ENCODE measurements around the gene RAB5B. TPM values are rescaled to one million over a fixed set of nuclear protein-coding genes. Genes with fewer than 3 reads are reported as not detected.

Gene RAB5B, protein sequence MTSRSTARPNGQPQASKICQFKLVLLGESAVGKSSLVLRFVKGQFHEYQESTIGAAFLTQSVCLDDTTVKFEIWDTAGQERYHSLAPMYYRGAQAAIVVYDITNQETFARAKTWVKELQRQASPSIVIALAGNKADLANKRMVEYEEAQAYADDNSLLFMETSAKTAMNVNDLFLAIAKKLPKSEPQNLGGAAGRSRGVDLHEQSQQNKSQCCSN
- 44.4 TPM for polyA plus RNA-seq (2013, experiment 1 of 2)
- polyA plus RNA-seq (2013, experiment 2 of 2) = 44.6 TPM

DNA sequence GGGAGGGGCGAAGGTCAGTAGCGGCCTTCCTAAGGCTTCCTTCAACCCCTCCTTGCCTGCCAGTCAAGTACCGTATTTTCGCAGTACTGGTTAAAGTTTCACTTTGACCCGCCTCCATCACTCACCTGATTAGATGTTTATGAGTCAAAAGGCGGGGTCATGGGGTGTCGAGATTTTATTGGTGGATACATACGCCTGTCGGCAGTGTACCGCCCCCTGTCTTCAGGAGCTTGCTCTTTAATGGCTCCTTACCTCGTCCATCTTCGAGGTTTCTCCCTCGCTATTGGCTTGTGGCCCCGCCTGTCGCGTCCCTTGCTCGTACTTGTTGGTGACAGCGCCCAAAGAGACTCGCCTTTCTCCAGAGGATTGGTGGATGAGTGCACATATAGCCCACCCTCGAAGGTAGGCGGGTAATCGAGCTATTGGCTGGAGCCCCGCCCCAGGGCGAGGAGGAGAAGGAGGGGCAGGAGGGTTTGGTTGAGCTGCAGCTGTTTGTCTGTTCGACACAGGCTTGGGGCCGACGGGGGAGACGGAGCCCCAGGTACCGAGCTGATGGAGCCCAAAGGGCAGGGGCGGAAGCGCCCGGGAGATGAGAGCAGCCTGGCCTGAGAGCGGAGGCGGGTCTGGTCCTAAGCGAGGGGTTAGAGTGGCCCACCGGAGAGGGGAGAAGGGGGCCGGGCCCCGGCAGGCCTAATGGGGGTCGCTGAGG is at the start of gene RAB5B:
RAB5B (plus strand) TSS at position 480 of the 709 bp plus-strand sequence. CDS start 12,883 bp downstream, outside the sequence.
- peaks cover 5% of the 10 kb centered on the region for H3K4me1 ChIP-seq (ENCODE audit: control insufficient read depth, low read depth, low read length)
- no peak within 1 kb of the TSS for H4K5ac ChIP-seq (ENCODE audit: low read length)
- H3K4ac ChIP-seq (ENCODE audit: low read depth, low read length) = peak within 1 kb of the TSS; percentile 66
- H2BK15ac ChIP-seq (replicated peaks; ENCODE audit: low read depth) = no peak within 1 kb of the TSS
- H4K8ac ChIP-seq (ENCODE audit: low read depth, low read length) = no peak within 1 kb of the TSS
- H3K27me3 ChIP-seq (ENCODE audit: insufficient read depth, low read length, poor library complexity) = no peaks in the 10 kb centered on the region
- peak within 1 kb of the TSS; percentile 92 for H3K18ac ChIP-seq (ENCODE audit: low read length)
- peak within 1 kb of the TSS; percentile 95 for H3K56ac ChIP-seq (ENCODE audit: low read length)
- H2AK5ac ChIP-seq (ENCODE audit: low read length) = peak within 1 kb of the TSS; percentile 91
- H2BK5ac ChIP-seq (ENCODE audit: low read length) = peak within 1 kb of the TSS; percentile 86
- H2BK120ac ChIP-seq (ENCODE audit: low read depth, low read length) = peak within 1 kb of the TSS; percentile 92
- no CpG with 5 or more reads among the region's 39 CpGs for whole genome bisulfite sequencing (ENCODE audit: extremely low coverage, insufficient coverage, low lambda C conversion rate)
- peak within 1 kb of the TSS; percentile 59 for H3K4me2 ChIP-seq (ENCODE audit: low read length)
- peak within 1 kb of the TSS; percentile 92 for H3K23ac ChIP-seq (ENCODE audit: low read length)
- peak within 1 kb of the TSS; percentile 99 for H3K9ac ChIP-seq (ENCODE audit: low read length)
- DNase-seq = peak; percentile 100
- peaks cover 27% of the 10 kb centered on the region for H3K79me2 ChIP-seq (ENCODE audit: control insufficient read depth, insufficient read depth, low read length)
- H3K79me1 ChIP-seq (ENCODE audit: low read length) = peaks cover 9% of the 10 kb centered on the region
- peak within 1 kb of the TSS; percentile 86 for H3K4me3 ChIP-seq (ENCODE audit: low read length)
- H3K27ac ChIP-seq (ENCODE audit: low read depth, low read length) = peak within 1 kb of the TSS; percentile 93
- H3K36me3 ChIP-seq (ENCODE audit: control insufficient read depth, insufficient read depth, low read length) = peaks cover 4% of the 10 kb centered on the region

DNA sequence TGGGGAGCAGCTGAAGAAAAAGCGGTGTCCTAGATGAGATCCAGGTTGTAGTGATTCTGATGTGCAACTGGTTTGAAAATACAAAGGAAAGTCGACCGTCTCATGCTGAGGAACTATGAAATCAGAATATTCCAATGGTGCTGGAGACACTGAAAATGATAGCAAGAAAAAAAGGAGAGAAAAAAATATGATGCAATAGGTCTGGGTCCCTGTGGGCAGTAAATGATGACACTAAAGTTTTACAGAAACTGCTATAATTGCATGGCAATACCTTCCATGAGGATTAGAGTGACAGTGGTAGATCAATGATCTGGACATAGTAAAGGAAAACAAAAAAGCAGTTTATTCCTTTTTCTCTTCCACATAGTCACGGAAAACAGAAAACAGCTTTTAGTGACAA is 48.5 kb upstream of the RAB5B start:
- no peak overlapping the region for H2AK5ac ChIP-seq (ENCODE audit: low read length)
- H3K27ac ChIP-seq (ENCODE audit: low read depth, low read length) = no peak overlapping the region
- no peak overlapping the region for H3K4me3 ChIP-seq (ENCODE audit: low read length)

DNA sequence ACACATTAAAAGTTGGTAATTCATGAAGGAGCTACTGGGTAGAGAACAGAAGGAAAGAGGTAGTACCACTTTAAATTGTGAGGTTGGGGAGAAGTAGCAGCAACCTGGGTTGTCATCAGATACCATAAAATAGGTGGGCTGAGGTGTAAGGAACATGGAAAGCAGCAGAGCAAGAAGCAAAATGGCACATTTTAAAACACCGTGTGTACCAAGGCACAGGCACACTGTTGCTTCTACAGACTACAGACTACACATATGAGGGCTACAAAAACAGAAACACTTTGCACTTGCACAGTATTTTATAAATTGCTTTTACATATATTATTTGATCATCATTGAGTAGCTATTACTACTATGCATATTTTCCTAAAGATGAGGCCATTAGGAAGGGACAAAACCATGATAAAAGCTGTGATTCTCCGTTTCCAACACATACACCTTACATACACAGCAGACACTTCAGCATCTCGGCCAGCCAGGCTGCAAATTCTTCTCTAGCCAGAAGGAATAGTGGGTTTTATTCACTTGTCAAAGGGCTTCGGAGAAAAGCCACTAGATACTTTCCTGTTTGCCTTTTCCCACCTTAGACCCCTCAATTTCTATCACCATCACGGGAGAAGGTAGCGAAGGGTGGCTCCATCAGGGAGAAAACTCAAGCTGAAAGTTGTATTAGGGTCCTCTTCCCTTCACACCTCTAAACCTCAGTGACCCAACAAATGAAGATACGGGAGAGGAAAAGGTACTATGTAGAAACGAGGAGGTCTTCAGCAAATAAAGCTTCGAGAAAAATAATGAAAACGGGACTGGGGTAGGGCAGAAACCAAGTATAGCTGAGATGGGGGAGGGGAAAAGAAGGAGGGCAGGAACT is 47.8 kb upstream of the RAB5B start:
- H4K8ac ChIP-seq (ENCODE audit: low read depth, low read length) = no peak overlapping the region
- peak overlapping the region; percentile 63 for H3K4me3 ChIP-seq (ENCODE audit: low read length)
- peak overlapping the region; percentile 73 for H3K4ac ChIP-seq (ENCODE audit: low read depth, low read length)
- peak overlapping the region; percentile 96 for H3K27ac ChIP-seq (ENCODE audit: low read depth, low read length)
- peaks cover 42% of the 10 kb centered on the region for H3K79me2 ChIP-seq (ENCODE audit: control insufficient read depth, insufficient read depth, low read length)
- H3K79me1 ChIP-seq (ENCODE audit: low read length) = peaks cover 9% of the 10 kb centered on the region
- H3K18ac ChIP-seq (ENCODE audit: low read length) = peak overlapping the region; percentile 83
- peak overlapping the region; percentile 20 for H3K4me2 ChIP-seq (ENCODE audit: low read length)
- H3K4me1 ChIP-seq (ENCODE audit: control insufficient read depth, low read depth, low read length) = peaks cover 4% of the 10 kb centered on the region
- no peak overlapping the region for H4K5ac ChIP-seq (ENCODE audit: low read length)
- H2AK5ac ChIP-seq (ENCODE audit: low read length) = no peak overlapping the region
- H2BK5ac ChIP-seq (ENCODE audit: low read length) = peak overlapping the region; percentile 39
- peaks cover 2% of the 10 kb centered on the region for H3K36me3 ChIP-seq (ENCODE audit: control insufficient read depth, insufficient read depth, low read length)
- peak overlapping the region; percentile 97 for H3K56ac ChIP-seq (ENCODE audit: low read length)
- peak overlapping the region; percentile 75 for H3K9ac ChIP-seq (ENCODE audit: low read length)
- WGBS (ENCODE audit: extremely low coverage, insufficient coverage, low lambda C conversion rate) = no CpG with 5 or more reads among the region's 10 CpGs
- H3K23ac ChIP-seq (ENCODE audit: low read length) = no peak overlapping the region
- DNase-seq = no peak
- H3K27me3 ChIP-seq (ENCODE audit: insufficient read depth, low read length, poor library complexity) = no peaks in the 10 kb centered on the region
- no peak overlapping the region for H2BK15ac ChIP-seq (replicated peaks; ENCODE audit: low read depth)
- no peak overlapping the region for H2BK120ac ChIP-seq (ENCODE audit: low read depth, low read length)

More for the DNA sequence above, 48.5 kb upstream of the RAB5B start:
- H2BK120ac ChIP-seq (ENCODE audit: low read depth, low read length) = no peak overlapping the region
- H3K18ac ChIP-seq (ENCODE audit: low read length) = no peak overlapping the region
- peaks cover 3% of the 10 kb centered on the region for H3K4me1 ChIP-seq (ENCODE audit: control insufficient read depth, low read depth, low read length)
- no peak overlapping the region for H4K8ac ChIP-seq (ENCODE audit: low read depth, low read length)
- DNase-seq = no peak
- H2BK15ac ChIP-seq (replicated peaks; ENCODE audit: low read depth) = no peak overlapping the region
- peaks cover 43% of the 10 kb centered on the region for H3K79me2 ChIP-seq (ENCODE audit: control insufficient read depth, insufficient read depth, low read length)
- H3K56ac ChIP-seq (ENCODE audit: low read length) = peak overlapping the region; percentile 52
- no peak overlapping the region for H3K23ac ChIP-seq (ENCODE audit: low read length)
- H3K36me3 ChIP-seq (ENCODE audit: control insufficient read depth, insufficient read depth, low read length) = peaks cover 2% of the 10 kb centered on the region
- H3K4me2 ChIP-seq (ENCODE audit: low read length) = peak overlapping the region; percentile 16
- no peak overlapping the region for H3K4ac ChIP-seq (ENCODE audit: low read depth, low read length)
- H3K9ac ChIP-seq (ENCODE audit: low read length) = peak overlapping the region; percentile 75
- H4K5ac ChIP-seq (ENCODE audit: low read length) = no peak overlapping the region
- peaks cover 9% of the 10 kb centered on the region for H3K79me1 ChIP-seq (ENCODE audit: low read length)
- no CpG with 5 or more reads among the region's 4 CpGs for WGBS (ENCODE audit: extremely low coverage, insufficient coverage, low lambda C conversion rate)
- H2BK5ac ChIP-seq (ENCODE audit: low read length) = no peak overlapping the region
- H3K27me3 ChIP-seq (ENCODE audit: insufficient read depth, low read length, poor library complexity) = no peaks in the 10 kb centered on the region

DNA sequence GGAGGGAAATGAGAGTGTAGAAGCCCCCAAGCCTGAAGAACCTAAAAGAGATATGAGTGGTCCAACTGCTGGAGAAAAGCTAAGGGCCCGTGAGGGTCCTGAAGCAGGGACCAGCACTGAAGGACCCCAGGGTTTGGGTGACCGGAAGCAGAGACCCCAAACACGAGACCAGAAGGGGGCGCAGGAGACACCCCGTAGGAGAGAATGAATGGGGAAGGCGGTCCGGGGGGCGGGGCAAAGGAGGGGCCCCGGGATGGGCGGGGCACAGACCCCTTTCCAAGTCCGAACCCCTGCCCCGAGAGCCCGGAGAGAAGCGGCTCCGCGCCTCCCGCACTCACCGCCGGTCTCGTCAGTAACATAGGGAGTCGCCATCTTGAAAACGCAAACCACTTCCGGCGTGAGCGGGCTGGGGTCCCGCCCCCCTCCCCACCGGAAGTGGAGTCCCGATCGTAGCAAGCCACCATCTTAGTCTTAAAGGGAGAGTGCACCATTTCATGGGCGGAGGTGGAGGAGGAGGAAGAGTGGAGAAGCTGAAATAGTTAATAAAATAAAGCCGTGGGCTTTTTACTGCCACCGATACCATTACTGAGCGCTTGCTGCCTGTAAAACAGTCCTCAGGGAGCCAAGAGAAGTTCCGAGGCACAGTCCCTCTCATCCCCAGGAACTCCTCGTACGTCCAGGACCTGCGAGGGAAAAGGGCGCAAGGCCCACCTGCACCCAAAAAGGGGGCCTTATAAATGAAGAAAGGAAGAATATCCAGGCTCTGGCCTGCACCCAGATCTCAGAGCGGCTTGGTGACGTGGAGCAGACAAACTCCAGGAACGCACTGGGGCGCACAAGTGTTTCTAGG is 46.9 kb upstream of the RAB5B start:
- Histone ChIP-seq H3K36me3 (ENCODE audit: control insufficient read depth, insufficient read depth, low read length) (peaks cover 2% of the 10 kb centered on the region), H3K79me2 (ENCODE audit: control insufficient read depth, insufficient read depth, low read length) (peaks cover 37% of the 10 kb centered on the region), H3K4me2 (ENCODE audit: low read length) (peak overlapping the region; percentile 20), H3K4me1 (ENCODE audit: control insufficient read depth, low read depth, low read length) (peaks cover 6% of the 10 kb centered on the region), H3K4me3 (ENCODE audit: low read length) (peak overlapping the region; percentile 78), H3K27me3 (ENCODE audit: insufficient read depth, low read length, poor library complexity) (no peaks in the 10 kb centered on the region), H2BK15ac (replicated peaks; ENCODE audit: low read depth) (no peak overlapping the region), H3K9ac (ENCODE audit: low read length) (peak overlapping the region; percentile 75), H3K56ac (ENCODE audit: low read length) (peak overlapping the region; percentile 97), H3K27ac (ENCODE audit: low read depth, low read length) (peak overlapping the region; percentile 96), H3K79me1 (ENCODE audit: low read length) (peaks cover 9% of the 10 kb centered on the region), H4K8ac (ENCODE audit: low read depth, low read length) (peak overlapping the region; percentile 92), H3K18ac (ENCODE audit: low read length) (peak overlapping the region; percentile 96), H3K23ac (ENCODE audit: low read length) (peak overlapping the region; percentile 71), H2BK120ac (ENCODE audit: low read depth, low read length) (peak overlapping the region; percentile 73), H3K4ac (ENCODE audit: low read depth, low read length) (peak overlapping the region; percentile 89), H4K5ac (ENCODE audit: low read length) (no peak overlapping the region), H2AK5ac (ENCODE audit: low read length) (peak overlapping the region; percentile 24), H2BK5ac (ENCODE audit: low read length) (peak overlapping the region; percentile 97)
- peak; percentile 97 for DNase-seq
- WGBS (ENCODE audit: extremely low coverage, insufficient coverage, low lambda C conversion rate) = no CpG with 5 or more reads among the region's 42 CpGs

Data from mesendoderm (in vitro differentiated cells).